WTC11 (cell line): ENCODE data around the gene KIRREL3. TPM values are rescaled to one million over a fixed set of nuclear protein-coding genes. Genes with fewer than 3 reads are reported as not detected.

ENCODE experiments used
- ATAC-seq: fragments of 200-7000 bp; cut with Tn5 transposase; 2 replicates; pipeline ENCODE4 v1.10.0; 2021; ENCODE audit warnings: mild to moderate bottlenecking, moderate library complexity
- CTCF ChIA-PET: fragments of 300-600 bp; sonication (Branson Sonifier 250); formaldehyde crosslinking; loops from one replicate; lab custom pipeline; 2021; ENCODE audit warnings: antibody characterized with exemption; lab: Charles Lee
- POLR2A ChIA-PET: fragments of 350-600 bp; sonication (Branson Sonifier 250); formaldehyde crosslinking; loops from one replicate; lab custom pipeline; 2021; ENCODE audit warnings: antibody characterized with exemption; lab: Charles Lee
- DNase-seq: peaks from one replicate; pipeline ENCODE4 v3.0.0; 2021; ENCODE audit warnings: low spot score
- H3K27ac Mint-ChIP-seq: 2 replicates; pipeline ENCODE4 v1.8.0; 2021; ENCODE audit warnings: mixed read lengths
- H3K27me3 Mint-ChIP-seq: 2 replicates; pipeline ENCODE4 v1.8.0; 2021; ENCODE audit warnings: low read depth, mild to moderate bottlenecking, moderate library complexity, mixed read lengths
- H3K36me3 Mint-ChIP-seq: 2 replicates; pipeline ENCODE4 v1.8.0; 2021; ENCODE audit warnings: mixed read lengths
- H3K4me1 Mint-ChIP-seq: 2 replicates; pipeline ENCODE4 v1.8.0; 2022; ENCODE audit warnings: mixed read lengths
- H3K4me3 Mint-ChIP-seq: 2 replicates; pipeline ENCODE4 v1.8.0; 2021; ENCODE audit warnings: mild to moderate bottlenecking, moderate library complexity, mixed read lengths
- H3K9me3 Mint-ChIP-seq: 2 replicates; pipeline ENCODE4 v1.8.0; 2021; ENCODE audit warnings: mixed read lengths
- ATF6 ChIP-seq: sonication (generic); formaldehyde crosslinking; IDR thresholded peaks from 2 replicates; pipeline ENCODE4 v1.8.1; 2023; ENCODE audit warnings: mild to moderate bottlenecking, missing genetic modification reagents
- CREM ChIP-seq: sonication (generic); formaldehyde crosslinking; IDR thresholded peaks from 2 replicates; pipeline ENCODE4 v1.8.1; 2022; ENCODE audit warnings: mild to moderate bottlenecking, missing genetic modification reagents, moderate library complexity
- FOXP1 ChIP-seq: sonication (generic); formaldehyde crosslinking; IDR thresholded peaks from 2 replicates; pipeline ENCODE4 v1.8.0; 2022; ENCODE audit warnings: missing genetic modification reagents, mild to moderate bottlenecking, moderate library complexity, borderline replicate concordance
- KAT7 ChIP-seq: sonication (generic); formaldehyde crosslinking; IDR thresholded peaks from 2 replicates; pipeline ENCODE4 v1.8.1; 2023; ENCODE audit warnings: missing genetic modification reagents, mild to moderate bottlenecking, borderline replicate concordance
- NR3C1 ChIP-seq: sonication (generic); formaldehyde crosslinking; conservative IDR thresholded peaks from 2 replicates; pipeline ENCODE4 v1.8.1; 2023; ENCODE audit warnings: low read depth, mild to moderate bottlenecking, missing genetic modification reagents
- PRDM15 ChIP-seq: sonication (generic); formaldehyde crosslinking; IDR thresholded peaks from 2 replicates; pipeline ENCODE4 v1.8.0; 2022; ENCODE audit warnings: missing genetic modification reagents
- RORB ChIP-seq: fragments of 250-450 bp; sonication (Bioruptor Pico); IDR thresholded peaks from 2 replicates; pipeline ENCODE4 v1.9.0; 2021; ENCODE audit warnings: mild to moderate bottlenecking
- TCF7 ChIP-seq: sonication (generic); formaldehyde crosslinking; IDR thresholded peaks from 2 replicates; pipeline ENCODE4 v1.8.0; 2022; ENCODE audit warnings: mild to moderate bottlenecking, low read depth, missing genetic modification reagents, moderate library complexity
- ZNF317 ChIP-seq: sonication (generic); formaldehyde crosslinking; IDR thresholded peaks from 2 replicates; pipeline ENCODE4 v1.8.1; 2023; ENCODE audit warnings: low read depth, mild to moderate bottlenecking, moderate library complexity, missing genetic modification reagents, borderline replicate concordance
- total RNA-seq: library from RNA; stranded (reverse); gene quantifications from 3 replicates; pipeline ENCODE4 v1.2.3, GENCODE V29; 2021
- TF ChIP-seq, protein P1 (sequence below): sonication (generic); formaldehyde crosslinking; IDR thresholded peaks from 2 replicates; pipeline ENCODE4 v1.8.1; 2023; ENCODE audit warnings: mild to moderate bottlenecking, moderate library complexity, missing genetic modification reagents
- TF ChIP-seq, protein P2 (sequence below): sonication (generic); formaldehyde crosslinking; IDR thresholded peaks from 2 replicates; pipeline ENCODE4 v1.8.1; 2022; ENCODE audit warnings: low read depth, mild to moderate bottlenecking, moderate library complexity, missing genetic modification reagents, borderline replicate concordance
- TF ChIP-seq, protein P3 (sequence below): sonication (generic); formaldehyde crosslinking; IDR thresholded peaks from 2 replicates; pipeline ENCODE4 v1.8.0; 2022; ENCODE audit warnings: mild to moderate bottlenecking, missing genetic modification reagents
- TF ChIP-seq, protein P4 (sequence below): fragments of 200-600 bp; IDR thresholded peaks from 2 replicates; pipeline ENCODE4 v1.8.0; 2022; ENCODE audit warnings: antibody characterized with exemption
- TF ChIP-seq, protein P5 (sequence below): sonication (generic); formaldehyde crosslinking; IDR thresholded peaks from 2 replicates; pipeline ENCODE4 v1.8.0; 2023; ENCODE audit warnings: mild to moderate bottlenecking, missing genetic modification reagents
- TF ChIP-seq, protein P6 (sequence below): sonication (generic); formaldehyde crosslinking; IDR thresholded peaks from 2 replicates; pipeline ENCODE4 v1.8.1; 2023; ENCODE audit warnings: mild to moderate bottlenecking, missing genetic modification reagents, moderate library complexity

KIRREL3 gene
- total RNA-seq, 1 experiment from 2014 or later: 0.59 TPM

- ChIA-PET POLR2A (no interaction called here), CTCF (interaction anchor here (1.6 to 1.8 kb wide), 2 partner anchors 45 to 84 kb away, joined by 4 to 6 read pairs; no protein-coding TSS in a partner anchor)
- no peak overlapping the region for H3K27ac Mint-ChIP-seq
- TF ChIP-seq, protein P1, sequence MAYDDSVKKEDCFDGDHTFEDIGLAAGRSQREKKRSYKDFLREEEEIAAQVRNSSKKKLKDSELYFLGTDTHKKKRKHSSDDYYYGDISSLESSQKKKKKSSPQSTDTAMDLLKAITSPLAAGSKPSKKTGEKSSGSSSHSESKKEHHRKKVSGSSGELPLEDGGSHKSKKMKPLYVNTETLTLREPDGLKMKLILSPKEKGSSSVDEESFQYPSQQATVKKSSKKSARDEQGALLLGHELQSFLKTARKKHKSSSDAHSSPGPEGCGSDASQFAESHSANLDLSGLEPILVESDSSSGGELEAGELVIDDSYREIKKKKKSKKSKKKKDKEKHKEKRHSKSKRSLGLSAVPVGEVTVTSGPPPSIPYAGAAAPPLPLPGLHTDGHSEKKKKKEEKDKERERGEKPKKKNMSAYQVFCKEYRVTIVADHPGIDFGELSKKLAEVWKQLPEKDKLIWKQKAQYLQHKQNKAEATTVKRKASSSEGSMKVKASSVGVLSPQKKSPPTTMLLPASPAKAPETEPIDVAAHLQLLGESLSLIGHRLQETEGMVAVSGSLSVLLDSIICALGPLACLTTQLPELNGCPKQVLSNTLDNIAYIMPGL: no peak
- TF ChIP-seq, protein P2, sequence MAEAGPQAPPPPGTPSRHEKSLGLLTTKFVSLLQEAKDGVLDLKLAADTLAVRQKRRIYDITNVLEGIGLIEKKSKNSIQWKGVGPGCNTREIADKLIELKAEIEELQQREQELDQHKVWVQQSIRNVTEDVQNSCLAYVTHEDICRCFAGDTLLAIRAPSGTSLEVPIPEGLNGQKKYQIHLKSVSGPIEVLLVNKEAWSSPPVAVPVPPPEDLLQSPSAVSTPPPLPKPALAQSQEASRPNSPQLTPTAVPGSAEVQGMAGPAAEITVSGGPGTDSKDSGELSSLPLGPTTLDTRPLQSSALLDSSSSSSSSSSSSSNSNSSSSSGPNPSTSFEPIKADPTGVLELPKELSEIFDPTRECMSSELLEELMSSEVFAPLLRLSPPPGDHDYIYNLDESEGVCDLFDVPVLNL (CRISPR knock-in tag): no peak
- TF ChIP-seq TCF7: no peak
- H3K4me1 Mint-ChIP-seq: no peaks in the 10 kb centered on the region
- no peak overlapping the region for H3K4me3 Mint-ChIP-seq
- ATAC-seq: no peak
- DNase-seq: no peak
- no peaks in the 10 kb centered on the region; the same call in 1 of the 2 replicates for H3K27me3 Mint-ChIP-seq
- H3K36me3 Mint-ChIP-seq: no peaks in the 10 kb centered on the region
- no peaks in the 10 kb centered on the region for H3K9me3 Mint-ChIP-seq
These were observed 474.9 kb downstream of the KIRREL3 start for GRCh38 chr11:126525702-126526101.

GRCh38 chr11:126525216-126525615 lies 475.4 kb downstream of the KIRREL3 start:
- H3K9me3 Mint-ChIP-seq: no peaks in the 10 kb centered on the region
- no peak overlapping the region for H3K27ac Mint-ChIP-seq
- ATAC-seq (no peak), DNase-seq (no peak)
- no peaks in the 10 kb centered on the region for H3K4me1 Mint-ChIP-seq
- H3K36me3 Mint-ChIP-seq: no peaks in the 10 kb centered on the region
- H3K27me3 Mint-ChIP-seq: no peaks in the 10 kb centered on the region; the same call in 1 of the 2 replicates
- H3K4me3 Mint-ChIP-seq: no peak overlapping the region
- POLR2A ChIA-PET: no interaction called here
- CTCF ChIA-PET: no interaction called here
- TF ChIP-seq, protein P3, sequence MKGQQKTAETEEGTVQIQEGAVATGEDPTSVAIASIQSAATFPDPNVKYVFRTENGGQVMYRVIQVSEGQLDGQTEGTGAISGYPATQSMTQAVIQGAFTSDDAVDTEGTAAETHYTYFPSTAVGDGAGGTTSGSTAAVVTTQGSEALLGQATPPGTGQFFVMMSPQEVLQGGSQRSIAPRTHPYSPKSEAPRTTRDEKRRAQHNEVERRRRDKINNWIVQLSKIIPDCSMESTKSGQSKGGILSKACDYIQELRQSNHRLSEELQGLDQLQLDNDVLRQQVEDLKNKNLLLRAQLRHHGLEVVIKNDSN: no peak
- TF ChIP-seq NR3C1 (no peak), RORB (CRISPR knock-in tag) (no peak), FOXP1 (CRISPR knock-in tag) (no peak), KAT7 (CRISPR knock-in tag) (no peak), ATF6 (CRISPR knock-in tag) (no peak), CREM (CRISPR knock-in tag) (no peak), PRDM15 (CRISPR knock-in tag) (no peak), ZNF317 (no peak)
- TF ChIP-seq, protein P1: no peak
- TF ChIP-seq, protein P4, sequence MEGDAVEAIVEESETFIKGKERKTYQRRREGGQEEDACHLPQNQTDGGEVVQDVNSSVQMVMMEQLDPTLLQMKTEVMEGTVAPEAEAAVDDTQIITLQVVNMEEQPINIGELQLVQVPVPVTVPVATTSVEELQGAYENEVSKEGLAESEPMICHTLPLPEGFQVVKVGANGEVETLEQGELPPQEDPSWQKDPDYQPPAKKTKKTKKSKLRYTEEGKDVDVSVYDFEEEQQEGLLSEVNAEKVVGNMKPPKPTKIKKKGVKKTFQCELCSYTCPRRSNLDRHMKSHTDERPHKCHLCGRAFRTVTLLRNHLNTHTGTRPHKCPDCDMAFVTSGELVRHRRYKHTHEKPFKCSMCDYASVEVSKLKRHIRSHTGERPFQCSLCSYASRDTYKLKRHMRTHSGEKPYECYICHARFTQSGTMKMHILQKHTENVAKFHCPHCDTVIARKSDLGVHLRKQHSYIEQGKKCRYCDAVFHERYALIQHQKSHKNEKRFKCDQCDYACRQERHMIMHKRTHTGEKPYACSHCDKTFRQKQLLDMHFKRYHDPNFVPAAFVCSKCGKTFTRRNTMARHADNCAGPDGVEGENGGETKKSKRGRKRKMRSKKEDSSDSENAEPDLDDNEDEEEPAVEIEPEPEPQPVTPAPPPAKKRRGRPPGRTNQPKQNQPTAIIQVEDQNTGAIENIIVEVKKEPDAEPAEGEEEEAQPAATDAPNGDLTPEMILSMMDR: no peak
- TF ChIP-seq, protein P5, sequence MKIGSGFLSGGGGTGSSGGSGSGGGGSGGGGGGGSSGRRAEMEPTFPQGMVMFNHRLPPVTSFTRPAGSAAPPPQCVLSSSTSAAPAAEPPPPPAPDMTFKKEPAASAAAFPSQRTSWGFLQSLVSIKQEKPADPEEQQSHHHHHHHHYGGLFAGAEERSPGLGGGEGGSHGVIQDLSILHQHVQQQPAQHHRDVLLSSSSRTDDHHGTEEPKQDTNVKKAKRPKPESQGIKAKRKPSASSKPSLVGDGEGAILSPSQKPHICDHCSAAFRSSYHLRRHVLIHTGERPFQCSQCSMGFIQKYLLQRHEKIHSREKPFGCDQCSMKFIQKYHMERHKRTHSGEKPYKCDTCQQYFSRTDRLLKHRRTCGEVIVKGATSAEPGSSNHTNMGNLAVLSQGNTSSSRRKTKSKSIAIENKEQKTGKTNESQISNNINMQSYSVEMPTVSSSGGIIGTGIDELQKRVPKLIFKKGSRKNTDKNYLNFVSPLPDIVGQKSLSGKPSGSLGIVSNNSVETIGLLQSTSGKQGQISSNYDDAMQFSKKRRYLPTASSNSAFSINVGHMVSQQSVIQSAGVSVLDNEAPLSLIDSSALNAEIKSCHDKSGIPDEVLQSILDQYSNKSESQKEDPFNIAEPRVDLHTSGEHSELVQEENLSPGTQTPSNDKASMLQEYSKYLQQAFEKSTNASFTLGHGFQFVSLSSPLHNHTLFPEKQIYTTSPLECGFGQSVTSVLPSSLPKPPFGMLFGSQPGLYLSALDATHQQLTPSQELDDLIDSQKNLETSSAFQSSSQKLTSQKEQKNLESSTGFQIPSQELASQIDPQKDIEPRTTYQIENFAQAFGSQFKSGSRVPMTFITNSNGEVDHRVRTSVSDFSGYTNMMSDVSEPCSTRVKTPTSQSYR: no peak
- TF ChIP-seq, protein P6, sequence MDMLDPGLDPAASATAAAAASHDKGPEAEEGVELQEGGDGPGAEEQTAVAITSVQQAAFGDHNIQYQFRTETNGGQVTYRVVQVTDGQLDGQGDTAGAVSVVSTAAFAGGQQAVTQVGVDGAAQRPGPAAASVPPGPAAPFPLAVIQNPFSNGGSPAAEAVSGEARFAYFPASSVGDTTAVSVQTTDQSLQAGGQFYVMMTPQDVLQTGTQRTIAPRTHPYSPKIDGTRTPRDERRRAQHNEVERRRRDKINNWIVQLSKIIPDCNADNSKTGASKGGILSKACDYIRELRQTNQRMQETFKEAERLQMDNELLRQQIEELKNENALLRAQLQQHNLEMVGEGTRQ (CRISPR knock-in tag): no peak
